GM23248 (cell line): ENCODE results near the gene RANGRF. TPM values are rescaled to one million over a fixed set of nuclear protein-coding genes. Genes with fewer than 3 reads are reported as not detected.

Experiments used
- DNase-seq: peaks from one replicate; pipeline ENCODE4 v3.0.0-alpha.2; 2015
- H2AFZ ChIP-seq: fragments of 200-600 bp; sonication (generic); 2 replicates; pipeline ENCODE4 v1.6.1; 2016; ENCODE audit warnings: antibody characterized with exemption
- H3F3A ChIP-seq: fragments of 200-600 bp; sonication (generic); 2 replicates; pipeline ENCODE4 v1.6.1; 2016; ENCODE audit warnings: mild to moderate bottlenecking, antibody characterized with exemption, mixed run types; ENCODE audit not compliant: insufficient read depth
- H3K27ac ChIP-seq: fragments of 200-600 bp; sonication (generic); 2 replicates; pipeline ENCODE4 v1.5.1; 2016; ENCODE audit warnings: mild to moderate bottlenecking
- H3K27me3 ChIP-seq: fragments of 200-600 bp; sonication (generic); replicated peaks from 2 replicates; pipeline ENCODE4 v1.6.1; 2016; ENCODE audit warnings: mild to moderate bottlenecking; ENCODE audit not compliant: insufficient read depth
- H3K36me3 ChIP-seq: fragments of 200-600 bp; sonication (generic); 2 replicates; pipeline ENCODE4 v1.6.1; 2016; ENCODE audit warnings: low read depth, mild to moderate bottlenecking
- H3K4me1 ChIP-seq: fragments of 200-600 bp; sonication (generic); 2 replicates; pipeline ENCODE4 v1.6.1; 2016; ENCODE audit warnings: mild to moderate bottlenecking; ENCODE audit not compliant: insufficient read depth
- H3K4me2 ChIP-seq: fragments of 200-600 bp; sonication (generic); one replicate; pipeline ENCODE4 v1.6.1; 2016; ENCODE audit warnings: mild to moderate bottlenecking; ENCODE audit not compliant: unreplicated experiment
- H3K4me3 ChIP-seq: fragments of 200-600 bp; sonication (generic); 2 replicates; pipeline ENCODE4 v1.5.1; 2016; ENCODE audit warnings: mild to moderate bottlenecking
- H3K79me2 ChIP-seq: fragments of 200-600 bp; sonication (generic); 2 replicates; pipeline ENCODE4 v1.6.1; 2016; ENCODE audit warnings: mild to moderate bottlenecking; ENCODE audit not compliant: insufficient read depth
- H3K9ac ChIP-seq: fragments of 200-600 bp; sonication (generic); 2 replicates; pipeline ENCODE4 v1.6.1; 2016; ENCODE audit warnings: mild to moderate bottlenecking
- H3K9me2 ChIP-seq: fragments of 200-600 bp; sonication (generic); 2 replicates; pipeline ENCODE4 v1.6.1; 2016; ENCODE audit warnings: mixed run types, mild to moderate bottlenecking, moderate library complexity; ENCODE audit not compliant: insufficient read depth
- H3K9me3 ChIP-seq: fragments of 200-600 bp; sonication (generic); one replicate; pipeline ENCODE4 v1.6.1; 2017; ENCODE audit warnings: low read depth
- H4K20me1 ChIP-seq: fragments of 200-600 bp; sonication (generic); 2 replicates; pipeline ENCODE4 v1.6.0; 2016; ENCODE audit not compliant: insufficient read depth
- EZH2 ChIP-seq: fragments of 200-600 bp; sonication (generic); IDR thresholded peaks from 2 replicates; pipeline ENCODE4 v1.6.1; 2018; ENCODE audit warnings: antibody characterized with exemption, mild to moderate bottlenecking; ENCODE audit not compliant: insufficient read depth, poor library complexity, severe bottlenecking
- EZH2phosphoT487 ChIP-seq: fragments of 200-600 bp; sonication (generic); IDR thresholded peaks from 2 replicates; pipeline ENCODE4 v1.6.1; 2018; ENCODE audit warnings: antibody characterized with exemption, moderate library complexity, mild to moderate bottlenecking, low read depth; ENCODE audit not compliant: insufficient read depth
- WGBS, 2 experiments: methylation state at CpG; one replicate each; pipeline ENCODE4 v1.1.6; 2015 to 2017; ENCODE audit warnings: low lambda C conversion rate in 2 of 2, low coverage in 1 of 2; ENCODE audit errors: missing lambda C conversion rate in 2 of 2; 5-methylcytosine and 5-hydroxymethylcytosine counted together
- in situ Hi-C: fragments of 300-500 bp; cut with MboI; formaldehyde crosslinking; loops from 2 replicates; pipeline ENCODE4 v1.15.0; 2020
- polyA plus RNA-seq: library from polyadenylated mRNA; unstranded; fragments of >200 nt; fragmentation: Nextera tagmentation; extraction: Ambion mirVana; gene quantifications from 2 replicates; pipeline ENCODE4 v1.2.1, GENCODE V29; 2016
- total RNA-seq: library from RNA; depleted of rRNA; stranded (reverse); fragments of >200 nt; shearing (Covaris generic); gene quantifications from 2 replicates; pipeline ENCODE4 v1.2.3, GENCODE V29; 2014

The RANGRF gene
- total and polyA plus RNA-seq, 2 experiments from 2014 or later: 13.8 to 29.7 TPM

GRCh38 chr17:8292639-8293395 lies 4.3 kb downstream of the RANGRF start:
- H3F3A ChIP-seq: 0 out of 2 replicates have a peak, but pooled peaks cover 4% of the 10 kb centered on the region
- no peaks in the 10 kb centered on the region for H3K27me3 ChIP-seq
- no peak overlapping the region for H3K4me2 ChIP-seq
- H3K9me2 ChIP-seq: no peaks in the 10 kb centered on the region
- no peaks in the 10 kb centered on the region for H3K79me2 ChIP-seq
- no peak overlapping the region for H3K9ac ChIP-seq
- WGBS, 2 experiments: 88 to 93% methylated on average over 5 of the region's 5 CpGs
- in situ Hi-C loops: no loop called here
- no peak overlapping the region for H3K27ac ChIP-seq
- no peaks in the 10 kb centered on the region for H3K9me3 ChIP-seq
- H2AFZ ChIP-seq: no peak overlapping the region
- no peak overlapping the region for H3K4me3 ChIP-seq
- no peaks in the 10 kb centered on the region for H4K20me1 ChIP-seq
- TF ChIP-seq EZH2 (no peak), EZH2phosphoT487 (no peak)
- 0 out of 2 replicates have a peak, but pooled peaks cover 7% of the 10 kb centered on the region for H3K4me1 ChIP-seq
- DNase-seq: no peak
- H3K36me3 ChIP-seq: no peaks in the 10 kb centered on the region

- Histone ChIP-seq H4K20me1 (no peaks in the 10 kb centered on the region), H3K9me3 (no peaks in the 10 kb centered on the region), H3K9ac (no peak overlapping the region), H3K27me3 (no peaks in the 10 kb centered on the region), H2AFZ (peak overlapping the region; percentile 82; the same call in 1 of the 2 replicates), H3K4me1 (0 out of 2 replicates have a peak, but pooled peaks cover 4% of the 10 kb centered on the region), H3F3A (0 out of 2 replicates have a peak, but pooled peaks cover 4% of the 10 kb centered on the region), H3K4me2 (no peak overlapping the region), H3K79me2 (no peaks in the 10 kb centered on the region), H3K9me2 (no peaks in the 10 kb centered on the region), H3K4me3 (0 out of 2 replicates have a peak overlapping the region, but pooled peaks have one; percentile 79), H3K27ac (no peak overlapping the region), H3K36me3 (no peaks in the 10 kb centered on the region)
- DNase-seq: no peak
- TF ChIP-seq EZH2 (no peak), EZH2phosphoT487 (no peak)
- in situ Hi-C loops: no loop called here
- 87 to 88% methylated on average over 9 of the region's 9 CpGs for WGBS, 2 experiments
Observed at GRCh38 chr17:8294361-8294760, 5.9 kb downstream of the RANGRF start.

- no peaks in the 10 kb centered on the region for H3K36me3 ChIP-seq
- in situ Hi-C loops: no loop called here
- peak overlapping the region; percentile 73 for H3K27ac ChIP-seq
- H4K20me1 ChIP-seq: no peaks in the 10 kb centered on the region
- WGBS, 2 experiments: 7 to 8% methylated on average over 13 to 15 of the region's 15 CpGs
- H3K79me2 ChIP-seq: no peaks in the 10 kb centered on the region
- H3K4me3 ChIP-seq: peak overlapping the region; percentile 79
- no peaks in the 10 kb centered on the region for H3K27me3 ChIP-seq
- no peaks in the 10 kb centered on the region for H3K9me3 ChIP-seq
- H3K4me2 ChIP-seq: peak overlapping the region; percentile 69
- no peak for TF ChIP-seq EZH2phosphoT487
- no peak for TF ChIP-seq EZH2
- no peak for DNase-seq
- H3K4me1 ChIP-seq: 0 out of 2 replicates have a peak, but pooled peaks cover 2% of the 10 kb centered on the region
- 0 out of 2 replicates have a peak, but pooled peaks cover under 1% of the 10 kb centered on the region for H3F3A ChIP-seq
- peak overlapping the region; percentile 81 for H3K9ac ChIP-seq
- H2AFZ ChIP-seq: peak overlapping the region; percentile 82
- H3K9me2 ChIP-seq: no peaks in the 10 kb centered on the region
Observed at GRCh38 chr17:8294814-8295316, 6.4 kb downstream of the RANGRF start.

GRCh38 chr17:8300226-8300625 lies 11.8 kb downstream of the RANGRF start:
- Histone ChIP-seq H3K9ac (no peak overlapping the region), H3K4me3 (no peak overlapping the region), H3K9me2 (no peaks in the 10 kb centered on the region), H3K4me1 (no peaks in the 10 kb centered on the region), H3K79me2 (no peaks in the 10 kb centered on the region), H3K9me3 (no peaks in the 10 kb centered on the region), H3K27me3 (no peaks in the 10 kb centered on the region), H2AFZ (peak overlapping the region; percentile 46; the same call in 1 of the 2 replicates), H3K4me2 (no peak overlapping the region), H4K20me1 (no peaks in the 10 kb centered on the region), H3F3A (peaks cover 3% of the 10 kb centered on the region; the same call in 1 of the 2 replicates), H3K36me3 (no peaks in the 10 kb centered on the region), H3K27ac (no peak overlapping the region)
- TF ChIP-seq EZH2phosphoT487: no peak
- TF ChIP-seq EZH2: no peak
- 63 to 67% methylated on average over 3 of the region's 3 CpGs for WGBS, 2 experiments
- DNase-seq: no peak
- in situ Hi-C loops: no loop called here
